ENCODE results near the gene MALT1.

DNA sequence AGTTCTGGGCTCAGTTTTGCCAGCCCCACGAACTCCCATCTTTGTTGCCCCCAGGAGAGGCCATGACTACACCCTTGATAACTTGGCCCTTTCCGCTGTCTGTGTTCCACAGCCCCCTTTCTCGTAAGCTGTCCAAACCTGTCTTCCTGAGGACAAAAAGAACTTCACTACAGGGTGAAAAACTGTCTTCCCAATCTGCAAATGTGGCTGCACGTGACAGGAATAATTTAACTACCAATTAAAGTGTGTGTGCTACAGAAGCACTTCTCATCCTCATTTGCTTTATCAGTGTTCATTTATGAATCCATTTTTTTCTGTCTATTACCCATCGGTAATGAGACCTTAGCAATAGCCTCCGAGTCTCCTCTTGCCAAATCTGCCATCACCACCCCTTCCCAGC, 33.3 kb upstream of the MALT1 start:
- no peak for TF ChIP-seq POLR2A (IDR thresholded peaks at IDR 0.05)
- TF ChIP-seq CTCF (IDR thresholded peaks at IDR 0.05): no peak
